ENCODE measurements around the gene SERTAD2.

The SERTAD2 gene

DNA sequence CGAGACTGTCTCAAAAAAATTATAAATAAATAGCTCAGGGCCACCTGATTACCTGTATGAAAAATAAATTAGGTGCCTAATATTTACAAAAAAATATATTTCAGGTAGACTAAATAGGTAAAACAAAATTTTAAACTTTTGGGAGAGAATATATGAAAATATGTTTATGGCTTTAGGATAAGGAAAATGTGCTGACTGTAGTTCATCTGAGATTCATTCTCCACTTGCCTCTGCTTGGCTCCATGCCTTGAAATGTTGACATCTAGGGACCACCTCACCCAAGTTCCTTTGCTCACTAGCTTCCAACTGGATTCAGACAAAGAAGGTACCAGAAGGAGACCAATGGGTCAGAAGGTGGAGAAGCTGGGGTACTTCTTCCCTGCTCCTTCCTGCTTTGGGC, 9.7 kb upstream of the SERTAD2 start:
- Histone ChIP-seq H2BK120ac (ENCODE audit: insufficient read depth, low read length, poor library complexity) (no peak overlapping the region), H3K36me3 (ENCODE audit: control insufficient read depth in 1 of 2, insufficient read depth in 2 of 2, low read length in 2 of 2) (no peaks in the 10 kb centered on the region), H3K9ac (ENCODE audit: low read length) (no peak overlapping the region), H3K4me2 (ENCODE audit: low read length) (no peak overlapping the region), H2AFZ (ENCODE audit: insufficient read depth, low read length, poor library complexity) (no peak overlapping the region), H3K23ac (ENCODE audit: low read length) (no peak overlapping the region), H4K8ac (ENCODE audit: low read depth, low read length) (no peak overlapping the region), H3K79me1 (ENCODE audit: low read length) (no peaks in the 10 kb centered on the region), H3K18ac (ENCODE audit: low read length) (no peak overlapping the region), H3K4me1 (ENCODE audit: control insufficient read depth in 1 of 2, insufficient read depth in 2 of 2, low read length in 2 of 2) (no peaks in the 10 kb centered on the region), H4K91ac (ENCODE audit: low read depth, low read length) (no peak overlapping the region), H3K27me3 (ENCODE audit: insufficient read depth, low read length) (no peaks in the 10 kb centered on the region), H4K12ac (ENCODE audit: low read depth, low read length) (no peak overlapping the region), H2AK5ac (ENCODE audit: low read length) (no peak overlapping the region), H2BK12ac (ENCODE audit: low read length) (no peak overlapping the region), H3K9me3 (ENCODE audit: insufficient read depth, low read depth, low read length) (no peaks in the 10 kb centered on the region), H3K79me2 (ENCODE audit: control insufficient read depth, insufficient read depth, low read length, poor library complexity) (no peaks in the 10 kb centered on the region), H3K4ac (ENCODE audit: low read depth, low read length) (no peak overlapping the region), H3K14ac (ENCODE audit: low read length) (no peak overlapping the region), H3K4me3 (ENCODE audit: low read depth, low read length) (no peak overlapping the region), H3K27ac (ENCODE audit: low read depth, low read length) (no peak overlapping the region), H2BK5ac (ENCODE audit: low read depth, low read length, poor library complexity) (no peak overlapping the region)
- DNase-seq: no peak
- no CpG with 5 or more reads among the region's 1 CpG for whole genome bisulfite sequencing (ENCODE audit: extremely low coverage, insufficient coverage, insufficient read length)

DNA sequence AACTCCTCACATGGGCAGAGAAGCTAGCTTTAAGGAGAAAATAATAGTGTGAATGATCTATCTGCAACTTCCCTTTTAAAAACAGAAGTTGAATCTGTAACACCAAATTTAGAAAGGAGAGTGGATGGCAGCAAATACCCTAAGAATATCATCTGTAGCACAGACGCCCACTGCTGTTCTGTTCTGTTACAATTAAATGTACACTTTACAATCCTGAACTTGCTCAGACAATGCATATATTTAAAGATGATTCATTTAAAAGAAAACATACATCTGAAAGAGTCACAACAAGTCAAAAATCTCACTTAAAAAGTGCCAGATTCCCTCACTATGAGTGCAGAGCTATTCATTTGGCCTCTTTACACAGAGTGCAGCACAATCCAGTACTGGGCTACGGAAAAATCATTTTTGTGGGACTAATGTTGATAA, 8.0 kb upstream of the SERTAD2 start:
- H3K4me2 ChIP-seq (ENCODE audit: low read length): no peak overlapping the region
- no peak overlapping the region for H3K4me3 ChIP-seq (ENCODE audit: low read depth, low read length)
- H3K18ac ChIP-seq (ENCODE audit: low read length): no peak overlapping the region
- no peak overlapping the region for H2AFZ ChIP-seq (ENCODE audit: insufficient read depth, low read length, poor library complexity)
- H3K9me3 ChIP-seq (ENCODE audit: insufficient read depth, low read depth, low read length): no peaks in the 10 kb centered on the region
- no peaks in the 10 kb centered on the region for H3K4me1 ChIP-seq (ENCODE audit: control insufficient read depth in 1 of 2, insufficient read depth in 2 of 2, low read length in 2 of 2)
- H3K14ac ChIP-seq (ENCODE audit: low read length): no peak overlapping the region
- no peak overlapping the region for H3K27ac ChIP-seq (ENCODE audit: low read depth, low read length)
- H4K12ac ChIP-seq (ENCODE audit: low read depth, low read length): no peak overlapping the region
- H2BK12ac ChIP-seq (ENCODE audit: low read length): no peak overlapping the region
- no CpG with 5 or more reads among the region's 2 CpGs for WGBS (ENCODE audit: extremely low coverage, insufficient coverage, insufficient read length)
- no peaks in the 10 kb centered on the region for H3K27me3 ChIP-seq (ENCODE audit: insufficient read depth, low read length)
- no peak overlapping the region for H3K23ac ChIP-seq (ENCODE audit: low read length)
- no peak overlapping the region for H4K8ac ChIP-seq (ENCODE audit: low read depth, low read length)
- no peak overlapping the region for H2AK5ac ChIP-seq (ENCODE audit: low read length)
- no peak overlapping the region for H3K4ac ChIP-seq (ENCODE audit: low read depth, low read length)
- no peak overlapping the region for H2BK5ac ChIP-seq (ENCODE audit: low read depth, low read length, poor library complexity)
- H3K79me2 ChIP-seq (ENCODE audit: control insufficient read depth, insufficient read depth, low read length, poor library complexity): no peaks in the 10 kb centered on the region
- no peak overlapping the region for H4K91ac ChIP-seq (ENCODE audit: low read depth, low read length)
- H2BK120ac ChIP-seq (ENCODE audit: insufficient read depth, low read length, poor library complexity): no peak overlapping the region
- no peaks in the 10 kb centered on the region for H3K36me3 ChIP-seq (ENCODE audit: control insufficient read depth in 1 of 2, insufficient read depth in 2 of 2, low read length in 2 of 2)
- H3K9ac ChIP-seq (ENCODE audit: low read length): no peak overlapping the region
- H3K79me1 ChIP-seq (ENCODE audit: low read length): no peaks in the 10 kb centered on the region
- no peak for DNase-seq

DNA sequence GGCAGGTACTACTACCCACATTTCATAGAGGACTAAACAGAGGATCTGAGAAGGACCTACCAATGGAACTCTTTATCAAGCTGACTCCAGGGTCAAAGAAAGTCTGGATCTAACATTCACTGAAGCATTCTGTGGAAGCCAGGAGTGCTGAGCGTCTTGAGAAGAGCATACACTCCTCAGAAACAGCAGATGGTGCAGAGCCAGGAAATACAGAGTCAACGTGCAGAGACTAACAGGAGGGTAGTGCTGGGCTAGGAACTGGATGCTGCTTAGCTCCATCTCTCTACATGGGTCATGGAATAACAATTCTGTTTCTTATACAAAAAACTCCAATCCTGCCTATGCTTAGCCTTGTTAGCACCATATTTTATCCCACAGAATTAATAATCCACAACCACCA, 5.5 kb upstream of the SERTAD2 start:
- no peak overlapping the region for H3K23ac ChIP-seq (ENCODE audit: low read length)
- H3K4me2 ChIP-seq (ENCODE audit: low read length): no peak overlapping the region
- H2BK5ac ChIP-seq (ENCODE audit: low read depth, low read length, poor library complexity): no peak overlapping the region
- no peak overlapping the region for H3K4ac ChIP-seq (ENCODE audit: low read depth, low read length)
- peaks cover 4% of the 10 kb centered on the region for H3K79me1 ChIP-seq (ENCODE audit: low read length)
- H3K27ac ChIP-seq (ENCODE audit: low read depth, low read length): no peak overlapping the region
- H4K12ac ChIP-seq (ENCODE audit: low read depth, low read length): no peak overlapping the region
- no peak overlapping the region for H3K14ac ChIP-seq (ENCODE audit: low read length)
- no peaks in the 10 kb centered on the region for H3K9me3 ChIP-seq (ENCODE audit: insufficient read depth, low read depth, low read length)
- no peak overlapping the region for H2AFZ ChIP-seq (ENCODE audit: insufficient read depth, low read length, poor library complexity)
- H3K79me2 ChIP-seq (ENCODE audit: control insufficient read depth, insufficient read depth, low read length, poor library complexity): peaks cover 4% of the 10 kb centered on the region
- H3K36me3 ChIP-seq (ENCODE audit: control insufficient read depth in 1 of 2, insufficient read depth in 2 of 2, low read length in 2 of 2): no peaks in the 10 kb centered on the region
- no peak overlapping the region for H3K18ac ChIP-seq (ENCODE audit: low read length)
- no peaks in the 10 kb centered on the region for H3K27me3 ChIP-seq (ENCODE audit: insufficient read depth, low read length)
- H3K4me3 ChIP-seq (ENCODE audit: low read depth, low read length): no peak overlapping the region
- no peak overlapping the region for H2BK12ac ChIP-seq (ENCODE audit: low read length)
- H2AK5ac ChIP-seq (ENCODE audit: low read length): no peak overlapping the region
- no peak overlapping the region for H3K9ac ChIP-seq (ENCODE audit: low read length)
- DNase-seq: no peak
- no peaks in the 10 kb centered on the region for H3K4me1 ChIP-seq (ENCODE audit: control insufficient read depth in 1 of 2, insufficient read depth in 2 of 2, low read length in 2 of 2)
- no peak overlapping the region for H2BK120ac ChIP-seq (ENCODE audit: insufficient read depth, low read length, poor library complexity)
- no CpG with 5 or more reads among the region's 2 CpGs for WGBS (ENCODE audit: extremely low coverage, insufficient coverage, insufficient read length)
- no peak overlapping the region for H4K91ac ChIP-seq (ENCODE audit: low read depth, low read length)
- H4K8ac ChIP-seq (ENCODE audit: low read depth, low read length): no peak overlapping the region

DNA sequence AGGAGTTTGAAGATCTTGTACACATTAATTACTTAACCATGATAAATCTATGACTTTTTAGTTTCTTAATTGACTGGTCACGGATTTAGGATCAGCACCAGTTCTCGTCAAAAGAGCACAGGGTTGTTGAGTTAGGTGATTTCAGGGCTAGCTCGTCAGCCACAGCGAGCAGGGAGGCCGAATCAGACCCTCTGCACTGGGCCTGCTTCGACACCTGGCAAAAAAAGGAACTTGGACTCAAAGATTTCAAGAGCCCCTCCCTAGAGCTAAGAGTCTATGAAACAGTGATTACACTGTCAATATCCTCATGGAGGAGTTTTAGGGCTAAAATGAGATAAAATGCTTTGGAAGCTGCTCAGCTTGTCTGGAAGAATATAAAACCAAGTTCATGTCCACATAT, 4.6 kb upstream of the SERTAD2 start:
- no peak overlapping the region for H3K9ac ChIP-seq (ENCODE audit: low read length)
- no peak overlapping the region for H3K23ac ChIP-seq (ENCODE audit: low read length)
- peaks cover 10% of the 10 kb centered on the region for H3K79me2 ChIP-seq (ENCODE audit: control insufficient read depth, insufficient read depth, low read length, poor library complexity)
- whole genome bisulfite sequencing (ENCODE audit: extremely low coverage, insufficient coverage, insufficient read length): no CpG with 5 or more reads among the region's 6 CpGs
- no peaks in the 10 kb centered on the region for H3K9me3 ChIP-seq (ENCODE audit: insufficient read depth, low read depth, low read length)
- no peak overlapping the region for H2BK5ac ChIP-seq (ENCODE audit: low read depth, low read length, poor library complexity)
- H3K27me3 ChIP-seq (ENCODE audit: insufficient read depth, low read length): no peaks in the 10 kb centered on the region
- H3K4ac ChIP-seq (ENCODE audit: low read depth, low read length): no peak overlapping the region
- H3K27ac ChIP-seq (ENCODE audit: low read depth, low read length): no peak overlapping the region
- H2AK5ac ChIP-seq (ENCODE audit: low read length): no peak overlapping the region
- no peak overlapping the region for H3K14ac ChIP-seq (ENCODE audit: low read length)
- H4K8ac ChIP-seq (ENCODE audit: low read depth, low read length): no peak overlapping the region
- peaks cover 11% of the 10 kb centered on the region for H3K79me1 ChIP-seq (ENCODE audit: low read length)
- no peak overlapping the region for H4K91ac ChIP-seq (ENCODE audit: low read depth, low read length)
- H2BK120ac ChIP-seq (ENCODE audit: insufficient read depth, low read length, poor library complexity): no peak overlapping the region
- H3K4me1 ChIP-seq (ENCODE audit: control insufficient read depth in 1 of 2, insufficient read depth in 2 of 2, low read length in 2 of 2): no peaks in the 10 kb centered on the region
- H3K36me3 ChIP-seq (ENCODE audit: control insufficient read depth in 1 of 2, insufficient read depth in 2 of 2, low read length in 2 of 2): no peaks in the 10 kb centered on the region
- no peak overlapping the region for H3K4me2 ChIP-seq (ENCODE audit: low read length)
- DNase-seq: no peak
- H4K12ac ChIP-seq (ENCODE audit: low read depth, low read length): no peak overlapping the region
- no peak overlapping the region for H3K4me3 ChIP-seq (ENCODE audit: low read depth, low read length)
- no peak overlapping the region for H2BK12ac ChIP-seq (ENCODE audit: low read length)
- H2AFZ ChIP-seq (ENCODE audit: insufficient read depth, low read length, poor library complexity): no peak overlapping the region
- no peak overlapping the region for H3K18ac ChIP-seq (ENCODE audit: low read length)

All from trophoblast cell (in vitro differentiated cells and primary cell).